DOHH2 (cell line): Measurements from ENCODE around the gene WDR64.

Experiments
- EZH2phosphoT487 ChIP-seq: fragments of 200-600 bp; sonication (generic); IDR thresholded peaks from 2 replicates; pipeline ENCODE4 v1.6.1; 2017; ENCODE audit warnings: borderline replicate concordance, mild to moderate bottlenecking, antibody characterized with exemption, low read length, moderate library complexity, mixed read lengths
- TF ChIP-seq, protein P1 (sequence below): fragments of 200-600 bp; sonication (generic); IDR thresholded peaks from one replicate; pipeline ENCODE4 v1.5.1; 2014; ENCODE audit warnings: antibody characterized with exemption, mild to moderate bottlenecking, low read depth, low read length; ENCODE audit not compliant: poor library complexity, severe bottlenecking

DNA sequence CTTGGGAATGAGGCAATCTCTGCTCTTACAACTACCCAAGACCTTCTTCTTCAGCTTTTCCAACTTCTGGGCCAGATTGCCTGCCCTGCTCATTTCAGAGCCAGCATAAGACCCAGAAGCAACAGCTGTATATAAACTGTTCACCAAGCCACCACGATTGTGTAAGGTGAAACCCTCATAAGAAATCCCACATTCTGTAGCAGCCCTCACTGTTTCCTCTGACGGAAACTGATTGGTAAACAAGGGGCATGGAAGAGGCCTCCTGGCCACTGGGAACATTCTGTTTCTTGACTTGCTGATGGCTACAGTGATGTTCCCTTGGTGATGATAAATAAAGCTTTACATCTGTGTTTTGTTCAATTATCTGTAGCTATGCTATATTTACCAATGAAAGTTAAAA lies 156.2 kb downstream of the WDR64 start:
- TF ChIP-seq, protein P1, sequence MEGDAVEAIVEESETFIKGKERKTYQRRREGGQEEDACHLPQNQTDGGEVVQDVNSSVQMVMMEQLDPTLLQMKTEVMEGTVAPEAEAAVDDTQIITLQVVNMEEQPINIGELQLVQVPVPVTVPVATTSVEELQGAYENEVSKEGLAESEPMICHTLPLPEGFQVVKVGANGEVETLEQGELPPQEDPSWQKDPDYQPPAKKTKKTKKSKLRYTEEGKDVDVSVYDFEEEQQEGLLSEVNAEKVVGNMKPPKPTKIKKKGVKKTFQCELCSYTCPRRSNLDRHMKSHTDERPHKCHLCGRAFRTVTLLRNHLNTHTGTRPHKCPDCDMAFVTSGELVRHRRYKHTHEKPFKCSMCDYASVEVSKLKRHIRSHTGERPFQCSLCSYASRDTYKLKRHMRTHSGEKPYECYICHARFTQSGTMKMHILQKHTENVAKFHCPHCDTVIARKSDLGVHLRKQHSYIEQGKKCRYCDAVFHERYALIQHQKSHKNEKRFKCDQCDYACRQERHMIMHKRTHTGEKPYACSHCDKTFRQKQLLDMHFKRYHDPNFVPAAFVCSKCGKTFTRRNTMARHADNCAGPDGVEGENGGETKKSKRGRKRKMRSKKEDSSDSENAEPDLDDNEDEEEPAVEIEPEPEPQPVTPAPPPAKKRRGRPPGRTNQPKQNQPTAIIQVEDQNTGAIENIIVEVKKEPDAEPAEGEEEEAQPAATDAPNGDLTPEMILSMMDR: no peak
- TF ChIP-seq EZH2phosphoT487: no peak
